Thoracic aorta (tissue), 2 donors: ENCODE measurements around the gene PRKCB. TPM values are rescaled to one million over a fixed set of nuclear protein-coding genes. Genes with fewer than 3 reads are reported as not detected.

Experiments
- ATAC-seq: fragments of 150-250 bp; one replicate; pipeline ENCODE4 v1.8.0; 2017; ENCODE audit warnings: low read depth; ENCODE audit not compliant: insufficient number of reproducible peaks, low FRiP score
- DNase-seq: peaks from one replicate; pipeline ENCODE4 v3.0.0-alpha.2; 2020; ENCODE audit warnings: low spot score
- H3K27ac ChIP-seq, 2 donors: fragments of 200-600 bp; sonication (generic); 1 replicate in 1 of 2; 2 replicates in 1 of 2; pipeline ENCODE4 v1.5.1; 2016; ENCODE audit warnings: mild to moderate bottlenecking in 2 of 2, moderate library complexity in 2 of 2
- H3K27me3 ChIP-seq: fragments of 200-600 bp; sonication (generic); replicated peaks from 2 replicates; pipeline ENCODE4 v1.6.0; 2016; ENCODE audit warnings: mild to moderate bottlenecking; ENCODE audit not compliant: insufficient read depth
- H3K36me3 ChIP-seq: fragments of 200-600 bp; sonication (generic); one replicate; pipeline ENCODE4 v1.5.1; 2016
- H3K4me1 ChIP-seq, 2 donors: fragments of 200-600 bp; sonication (generic); 1 replicate in 1 of 2; 2 replicates in 1 of 2; pipeline versions ENCODE4 v1.5.1 to v1.6.0; 2016; ENCODE audit warnings: low read depth in 2 of 2, mild to moderate bottlenecking in 1 of 2; ENCODE audit not compliant: control insufficient read depth in 1 of 2
- H3K4me3 ChIP-seq: fragments of 200-600 bp; sonication (generic); 2 replicates; pipeline ENCODE4 v1.5.1; 2016; ENCODE audit warnings: mild to moderate bottlenecking
- H3K9me3 ChIP-seq: fragments of 200-600 bp; sonication (generic); 2 replicates; pipeline ENCODE4 v1.5.1; 2016
- total RNA-seq, 2 donors: library from RNA; depleted of rRNA; stranded (reverse); fragments of >200 nt; gene quantifications; one replicate each; pipeline versions ENCODE4 v1.1.0 to v1.2.3, GENCODE V29; 2016
- TF ChIP-seq, protein P1 (sequence below): fragments of 200-600 bp; sonication (generic); IDR thresholded peaks from one replicate; pipeline ENCODE4 v1.5.1; 2019; ENCODE audit warnings: antibody characterized with exemption

PRKCB gene
- total RNA-seq, 2 donors from 2014 or later, result 3.4 to 7.5 TPM

DNA sequence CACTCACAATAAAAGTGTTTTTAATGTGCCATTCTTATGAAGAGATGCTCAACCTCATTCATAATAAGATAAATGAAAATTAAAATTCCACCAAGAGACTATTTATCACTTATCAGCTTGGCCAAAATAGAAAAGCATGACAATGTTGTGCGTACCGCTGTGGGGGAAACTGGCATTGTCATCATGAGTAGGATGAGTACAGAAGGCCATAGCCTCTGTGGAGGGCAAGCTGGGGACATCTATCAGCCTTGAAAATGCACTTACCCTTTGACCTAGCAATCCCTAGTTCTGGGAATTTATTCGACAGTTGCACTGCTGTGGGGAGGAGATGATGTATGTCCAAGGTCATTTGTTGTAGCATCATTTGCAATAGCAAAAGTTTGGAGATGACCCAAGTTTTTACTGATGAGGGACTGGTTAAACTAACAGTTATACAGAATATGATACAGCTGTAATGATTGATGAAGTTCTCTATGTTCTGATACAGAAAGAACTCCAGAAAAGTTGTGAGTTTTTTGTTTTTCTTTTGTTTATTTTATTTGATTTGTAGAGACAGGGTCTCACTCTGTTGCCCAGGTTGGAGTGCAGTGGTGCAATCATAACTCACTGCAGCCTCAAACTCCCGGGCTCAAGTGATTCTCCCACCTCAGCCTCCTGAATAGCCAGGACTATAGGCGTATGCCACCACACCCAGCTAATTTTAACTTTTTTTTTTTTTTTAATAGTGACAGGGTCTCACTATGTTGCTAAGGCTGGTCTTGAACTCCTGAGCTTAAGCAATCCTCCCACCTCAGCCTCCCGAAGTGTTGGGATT lies 13.7 kb upstream of the PRKCB start:
- Histone ChIP-seq H3K4me1 (no peaks in the 10 kb centered on the region), H3K9me3 (no peaks in the 10 kb centered on the region), H3K27me3 (no peaks in the 10 kb centered on the region), H3K27ac (no peak overlapping the region), H3K4me3 (no peak overlapping the region), H3K36me3 (no peaks in the 10 kb centered on the region)
- no peak for DNase-seq
- ATAC-seq, result no peak
- TF ChIP-seq, protein P1, sequence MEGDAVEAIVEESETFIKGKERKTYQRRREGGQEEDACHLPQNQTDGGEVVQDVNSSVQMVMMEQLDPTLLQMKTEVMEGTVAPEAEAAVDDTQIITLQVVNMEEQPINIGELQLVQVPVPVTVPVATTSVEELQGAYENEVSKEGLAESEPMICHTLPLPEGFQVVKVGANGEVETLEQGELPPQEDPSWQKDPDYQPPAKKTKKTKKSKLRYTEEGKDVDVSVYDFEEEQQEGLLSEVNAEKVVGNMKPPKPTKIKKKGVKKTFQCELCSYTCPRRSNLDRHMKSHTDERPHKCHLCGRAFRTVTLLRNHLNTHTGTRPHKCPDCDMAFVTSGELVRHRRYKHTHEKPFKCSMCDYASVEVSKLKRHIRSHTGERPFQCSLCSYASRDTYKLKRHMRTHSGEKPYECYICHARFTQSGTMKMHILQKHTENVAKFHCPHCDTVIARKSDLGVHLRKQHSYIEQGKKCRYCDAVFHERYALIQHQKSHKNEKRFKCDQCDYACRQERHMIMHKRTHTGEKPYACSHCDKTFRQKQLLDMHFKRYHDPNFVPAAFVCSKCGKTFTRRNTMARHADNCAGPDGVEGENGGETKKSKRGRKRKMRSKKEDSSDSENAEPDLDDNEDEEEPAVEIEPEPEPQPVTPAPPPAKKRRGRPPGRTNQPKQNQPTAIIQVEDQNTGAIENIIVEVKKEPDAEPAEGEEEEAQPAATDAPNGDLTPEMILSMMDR, result no peak

DNA sequence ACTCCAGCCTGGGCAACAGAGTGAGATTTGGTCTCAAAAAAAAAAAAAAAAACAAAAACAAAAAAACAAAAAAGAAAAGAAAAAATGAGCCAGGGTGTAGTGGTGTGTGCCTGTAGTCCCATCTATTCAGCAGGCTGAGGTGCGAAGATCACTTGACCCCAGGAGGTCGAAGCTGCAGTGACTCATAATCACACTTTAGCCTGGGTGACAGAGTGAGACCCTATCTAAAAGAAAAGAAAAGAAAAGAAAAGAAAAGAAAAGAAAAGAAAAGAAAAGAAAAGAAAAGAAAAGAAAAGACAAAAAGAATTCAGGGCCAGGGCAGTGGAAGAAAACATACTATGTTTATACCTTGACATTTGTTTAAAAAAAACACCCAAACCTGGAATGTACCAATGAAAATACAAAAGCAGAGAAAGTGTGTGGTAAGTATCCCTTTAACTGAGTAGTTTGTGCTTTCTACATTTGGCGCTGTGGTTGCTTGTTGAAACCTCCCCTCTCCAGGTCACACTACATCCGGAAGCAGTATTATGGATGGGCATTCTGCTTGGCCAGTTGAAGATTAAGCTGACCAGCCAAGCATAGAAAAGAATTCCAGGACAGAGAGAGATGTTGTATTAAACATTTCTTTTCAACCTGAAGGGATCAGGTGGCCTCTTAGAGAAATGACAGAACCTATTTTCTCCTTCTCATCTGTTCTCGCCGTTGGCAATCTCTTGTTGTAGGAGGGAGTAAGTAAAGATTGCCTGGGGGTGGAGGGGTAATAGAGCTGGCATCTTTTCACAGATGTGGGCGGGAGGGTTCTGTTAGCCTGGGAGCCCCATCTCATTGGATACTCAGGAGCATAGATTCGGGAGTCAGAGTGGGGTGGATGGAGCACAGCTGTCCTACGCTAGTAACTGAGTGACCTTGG lies 12.1 kb upstream of the PRKCB start:
- Histone ChIP-seq H3K27ac (no peak overlapping the region), H3K9me3 (no peaks in the 10 kb centered on the region), H3K4me3 (no peak overlapping the region), H3K27me3 (no peaks in the 10 kb centered on the region), H3K36me3 (no peaks in the 10 kb centered on the region), H3K4me1 (no peaks in the 10 kb centered on the region)
- DNase-seq (no peak), ATAC-seq (no peak)
- TF ChIP-seq, protein P1, result no peak

DNA sequence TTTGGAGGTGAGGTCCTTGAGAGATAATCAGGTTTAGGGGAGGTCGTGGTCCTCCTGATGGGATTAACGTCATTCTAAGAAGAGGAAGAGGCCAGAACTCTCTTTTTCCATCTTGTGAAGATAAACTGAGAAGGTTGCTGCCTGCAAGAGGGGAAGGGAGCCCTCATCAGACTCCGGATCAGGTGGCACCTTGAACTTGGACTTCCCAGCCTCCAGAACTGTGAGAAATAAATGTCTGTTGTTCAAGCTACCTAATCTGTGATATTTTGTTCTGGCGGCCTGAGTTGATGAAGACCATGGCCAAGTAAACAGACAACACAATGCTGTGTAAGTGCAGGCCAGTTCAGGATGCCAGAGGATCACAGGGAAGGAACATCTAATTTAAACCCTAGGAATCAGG lies 10.9 kb upstream of the PRKCB start:
- DNase-seq (no peak), ATAC-seq (no peak)
- Histone ChIP-seq H3K9me3 (peaks cover 6% of the 10 kb centered on the region), H3K4me3 (no peak overlapping the region), H3K36me3 (no peaks in the 10 kb centered on the region), H3K27ac (no peak overlapping the region), H3K27me3 (no peaks in the 10 kb centered on the region), H3K4me1 (no peaks in the 10 kb centered on the region)
- TF ChIP-seq, protein P1, result no peak

DNA sequence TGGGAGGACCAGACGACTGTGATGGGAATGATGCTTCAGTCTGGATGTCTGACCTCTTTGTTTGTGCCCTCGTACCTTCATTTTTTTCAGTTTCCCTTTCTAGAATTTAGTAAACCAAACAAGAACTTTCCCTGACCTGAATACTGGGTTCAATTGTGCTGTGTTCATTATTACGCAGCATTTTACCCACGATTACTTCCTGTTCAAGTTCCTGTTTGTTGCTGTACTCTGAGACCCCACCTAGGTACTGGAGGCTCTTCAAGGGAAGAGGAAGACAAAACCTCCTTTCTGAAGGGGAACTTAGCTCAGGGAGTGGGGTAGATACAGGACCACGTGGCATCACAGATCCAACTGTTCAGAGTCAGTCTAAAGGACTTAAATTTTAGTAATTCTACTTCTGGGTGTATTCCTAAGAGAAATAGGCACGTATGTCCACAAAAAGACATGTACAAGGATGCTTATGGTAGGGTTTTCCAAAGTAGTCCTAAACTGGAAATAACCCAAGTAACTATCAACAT lies 9.2 kb upstream of the PRKCB start:
- H3K27me3 ChIP-seq, result no peaks in the 10 kb centered on the region
- H3K27ac ChIP-seq, result no peak overlapping the region
- peaks cover 6% of the 10 kb centered on the region for H3K9me3 ChIP-seq
- no peak overlapping the region for H3K4me3 ChIP-seq
- DNase-seq (no peak), ATAC-seq (no peak)
- no peaks in the 10 kb centered on the region for H3K4me1 ChIP-seq
- TF ChIP-seq, protein P1, result no peak
- no peaks in the 10 kb centered on the region for H3K36me3 ChIP-seq

DNA sequence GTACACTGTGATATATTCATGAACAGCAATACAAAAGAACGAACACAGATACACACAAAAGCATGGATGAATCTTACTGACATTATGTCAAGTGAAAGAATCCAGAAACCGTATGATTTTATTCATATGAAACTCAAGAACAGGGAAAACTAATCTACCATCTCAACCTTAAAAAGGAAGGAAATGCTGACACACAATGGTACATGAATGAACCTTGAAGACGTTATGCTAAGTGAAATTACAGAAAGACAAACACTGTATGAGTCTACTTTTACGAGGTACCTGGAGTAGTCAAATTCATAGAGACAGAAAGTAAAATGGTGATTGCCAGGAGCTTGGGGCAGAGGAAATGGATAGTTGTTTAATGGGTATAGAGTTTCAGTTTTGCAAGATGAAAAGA lies 8.7 kb upstream of the PRKCB start:
- Histone ChIP-seq H3K9me3 (peaks cover 6% of the 10 kb centered on the region), H3K27me3 (no peaks in the 10 kb centered on the region), H3K4me3 (no peak overlapping the region), H3K27ac (no peak overlapping the region), H3K36me3 (no peaks in the 10 kb centered on the region), H3K4me1 (no peaks in the 10 kb centered on the region)
- no peak for DNase-seq
- ATAC-seq, result no peak
- TF ChIP-seq, protein P1, result no peak
